Measurements from ENCODE around the gene ZNF648. TPM values are rescaled to one million over a fixed set of nuclear protein-coding genes. Genes with fewer than 3 reads are reported as not detected.

Gene ZNF648
- total RNA-seq, 1 donor from 2014 or later, result not detected

- Histone ChIP-seq H3K4me1 (no peaks in the 10 kb centered on the region), H3K36me3 (no peaks in the 10 kb centered on the region), H3K9me3 (no peaks in the 10 kb centered on the region), H3K27ac (no peak overlapping the region), H3K4me3 (no peak overlapping the region), H3K27me3 (no peaks in the 10 kb centered on the region)
- no peak for DNase-seq (ENCODE audit: low spot score in 2 of 2)
- TF ChIP-seq, protein P1, sequence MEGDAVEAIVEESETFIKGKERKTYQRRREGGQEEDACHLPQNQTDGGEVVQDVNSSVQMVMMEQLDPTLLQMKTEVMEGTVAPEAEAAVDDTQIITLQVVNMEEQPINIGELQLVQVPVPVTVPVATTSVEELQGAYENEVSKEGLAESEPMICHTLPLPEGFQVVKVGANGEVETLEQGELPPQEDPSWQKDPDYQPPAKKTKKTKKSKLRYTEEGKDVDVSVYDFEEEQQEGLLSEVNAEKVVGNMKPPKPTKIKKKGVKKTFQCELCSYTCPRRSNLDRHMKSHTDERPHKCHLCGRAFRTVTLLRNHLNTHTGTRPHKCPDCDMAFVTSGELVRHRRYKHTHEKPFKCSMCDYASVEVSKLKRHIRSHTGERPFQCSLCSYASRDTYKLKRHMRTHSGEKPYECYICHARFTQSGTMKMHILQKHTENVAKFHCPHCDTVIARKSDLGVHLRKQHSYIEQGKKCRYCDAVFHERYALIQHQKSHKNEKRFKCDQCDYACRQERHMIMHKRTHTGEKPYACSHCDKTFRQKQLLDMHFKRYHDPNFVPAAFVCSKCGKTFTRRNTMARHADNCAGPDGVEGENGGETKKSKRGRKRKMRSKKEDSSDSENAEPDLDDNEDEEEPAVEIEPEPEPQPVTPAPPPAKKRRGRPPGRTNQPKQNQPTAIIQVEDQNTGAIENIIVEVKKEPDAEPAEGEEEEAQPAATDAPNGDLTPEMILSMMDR (IDR thresholded peaks at IDR 0.05), result no peak
- intact Hi-C loops (cut with DNase I), result loop anchor here (5.0 to 10.0 kb wide), 2 partner anchors 504 to 613 kb away; no protein-coding TSS in a partner anchor
These were observed 26.3 kb upstream of the ZNF648 start for GRCh38 chr1:182087719-182088350.

DNA sequence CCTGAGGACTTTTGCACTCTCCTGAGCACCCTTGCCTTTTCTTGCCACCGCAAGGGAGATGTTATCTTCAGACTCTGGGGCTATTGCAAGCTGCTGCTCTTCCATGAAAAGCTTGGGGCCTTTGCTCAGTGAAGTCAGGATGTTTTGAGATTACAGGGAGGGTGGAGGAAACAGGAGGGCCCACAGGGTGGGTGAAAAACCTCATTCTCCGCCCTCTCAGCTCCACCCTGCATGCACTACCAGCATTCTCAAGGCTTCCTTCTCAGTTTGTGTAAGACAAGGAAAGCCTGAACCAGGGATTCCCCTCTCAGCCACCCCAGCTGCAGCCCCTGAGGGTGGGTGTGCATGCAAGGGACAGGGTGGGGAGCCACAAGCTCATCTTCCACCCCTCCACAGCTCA is 25.8 kb upstream of the ZNF648 start:
- H3K9me3 ChIP-seq, result no peaks in the 10 kb centered on the region
- no peak overlapping the region for H3K4me3 ChIP-seq
- no peak overlapping the region for H3K27ac ChIP-seq
- no peak for DNase-seq (ENCODE audit: low spot score in 2 of 2)
- intact Hi-C loops (cut with DNase I), result loop anchor here (5.0 to 10.0 kb wide), 2 partner anchors 505 to 613 kb away; no protein-coding TSS in a partner anchor
- H3K36me3 ChIP-seq, result no peaks in the 10 kb centered on the region
- no peaks in the 10 kb centered on the region for H3K4me1 ChIP-seq
- TF ChIP-seq, protein P1 (IDR thresholded peaks at IDR 0.05), result no peak
- H3K27me3 ChIP-seq, result no peaks in the 10 kb centered on the region

GRCh38 chr1:182086620-182087019 is 25.1 kb upstream of the ZNF648 start:
- no peak overlapping the region for H3K27ac ChIP-seq
- H3K9me3 ChIP-seq, result no peaks in the 10 kb centered on the region
- no peak overlapping the region for H3K4me3 ChIP-seq
- H3K27me3 ChIP-seq, result no peaks in the 10 kb centered on the region
- H3K36me3 ChIP-seq, result no peaks in the 10 kb centered on the region
- H3K4me1 ChIP-seq, result no peaks in the 10 kb centered on the region
- no peak for DNase-seq (ENCODE audit: low spot score in 2 of 2)
- TF ChIP-seq, protein P1 (IDR thresholded peaks at IDR 0.05), result no peak
- intact Hi-C loops (cut with DNase I), result loop anchor here (5.0 to 10.0 kb wide), 2 partner anchors 506 to 612 kb away; no protein-coding TSS in a partner anchor

DNA sequence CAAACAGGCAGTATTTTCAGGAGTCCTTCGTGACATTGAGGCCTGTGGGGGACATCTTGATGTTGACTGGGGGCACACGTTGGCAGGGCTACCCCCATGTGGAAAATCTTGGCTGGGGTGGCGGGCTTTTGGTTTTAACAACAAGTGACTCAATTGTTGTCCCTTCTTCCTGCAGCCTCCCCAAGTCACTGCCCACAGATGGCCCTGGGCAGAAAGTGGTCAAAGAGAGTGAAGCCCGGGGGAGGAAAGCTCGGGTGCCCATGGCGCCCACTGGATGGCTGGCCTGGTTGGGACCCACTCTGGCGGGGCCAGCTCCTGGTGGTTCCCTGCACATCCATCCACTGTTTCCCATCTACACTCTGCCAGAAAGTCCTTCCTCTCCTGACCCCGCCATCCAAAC is 24.6 kb upstream of the ZNF648 start:
- intact Hi-C loops (cut with DNase I), result loop anchor here (5.0 to 10.0 kb wide), 2 partner anchors 506 to 611 kb away; no protein-coding TSS in a partner anchor
- H3K36me3 ChIP-seq, result no peaks in the 10 kb centered on the region
- TF ChIP-seq, protein P1 (IDR thresholded peaks at IDR 0.05), result no peak
- no peak for DNase-seq (ENCODE audit: low spot score in 2 of 2)
- no peaks in the 10 kb centered on the region for H3K27me3 ChIP-seq
- H3K27ac ChIP-seq, result no peak overlapping the region
- H3K9me3 ChIP-seq, result no peaks in the 10 kb centered on the region
- no peak overlapping the region for H3K4me3 ChIP-seq
- H3K4me1 ChIP-seq, result no peaks in the 10 kb centered on the region

DNA sequence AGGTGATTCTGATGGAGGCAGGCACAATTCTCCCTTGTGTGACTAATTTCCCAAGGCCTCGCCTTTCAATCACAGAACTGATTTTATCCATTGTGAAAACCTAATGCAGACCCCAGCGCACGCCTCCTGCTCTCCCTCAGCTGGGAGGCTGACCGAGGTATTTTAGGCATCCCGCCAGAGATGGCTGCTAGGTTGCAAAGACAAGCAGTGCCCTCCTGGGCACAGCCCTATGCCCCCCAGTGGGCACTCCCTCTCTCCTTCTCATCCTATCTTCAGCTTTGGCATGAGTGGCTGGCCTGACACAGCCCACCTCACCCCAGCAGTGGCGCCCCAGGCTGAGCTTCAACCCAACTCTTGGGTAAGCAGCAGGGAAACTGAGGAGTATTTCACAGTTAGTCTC is 24.2 kb upstream of the ZNF648 start:
- no peak overlapping the region for H3K4me3 ChIP-seq
- intact Hi-C loops (cut with DNase I), result loop anchor here (1.0 to 10.0 kb wide), 4 partner anchors 311 to 697 kb away; no protein-coding TSS in a partner anchor
- no peaks in the 10 kb centered on the region for H3K27me3 ChIP-seq
- TF ChIP-seq, protein P1 (IDR thresholded peaks at IDR 0.05), result no peak
- H3K36me3 ChIP-seq, result no peaks in the 10 kb centered on the region
- H3K4me1 ChIP-seq, result no peaks in the 10 kb centered on the region
- DNase-seq (ENCODE audit: low spot score in 2 of 2), result no peak
- no peak overlapping the region for H3K27ac ChIP-seq
- no peaks in the 10 kb centered on the region for H3K9me3 ChIP-seq
